ENCODE data around the gene ADH6.
"Not testable (repeated sequence)": the region's sequence is repeated elsewhere in the genome, so short reads cannot be mapped to it uniquely, and the experiment has no call there.

ADH6 gene

GRCh38 chr4:99219072-99219471 lies at the start of gene ADH6:
Gene ADH6 (minus strand): TSS chr4:99219246. CDS start chr4:99219152, 94 bp downstream.
- DNase-seq = no peak

GRCh38 chr4:99264927-99265326 lies 45.9 kb upstream of the ADH6 start:
- no peak for DNase-seq

GRCh38 chr4:99252746-99253145 lies 33.7 kb upstream of the ADH6 start:
- no peak for DNase-seq

DNA sequence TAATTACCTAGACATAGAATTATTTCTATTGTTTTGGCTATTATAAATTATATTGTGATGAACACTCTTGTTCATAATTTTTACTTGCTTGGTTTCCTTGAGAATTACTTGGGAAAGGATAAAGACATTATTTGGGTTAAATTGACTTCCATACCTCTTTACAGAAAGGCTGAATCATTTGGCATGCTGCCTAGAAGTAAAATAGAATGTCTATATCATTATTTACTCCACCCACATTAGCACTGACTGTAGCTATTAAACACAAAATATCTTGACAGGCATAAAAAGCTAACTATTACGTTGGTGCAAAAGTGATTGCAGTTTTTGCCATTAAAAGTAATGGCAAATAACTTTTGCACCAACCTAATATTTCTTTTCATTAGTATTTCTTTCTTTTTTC lies 29.7 kb upstream of the ADH6 start:
- no peak for DNase-seq

DNA sequence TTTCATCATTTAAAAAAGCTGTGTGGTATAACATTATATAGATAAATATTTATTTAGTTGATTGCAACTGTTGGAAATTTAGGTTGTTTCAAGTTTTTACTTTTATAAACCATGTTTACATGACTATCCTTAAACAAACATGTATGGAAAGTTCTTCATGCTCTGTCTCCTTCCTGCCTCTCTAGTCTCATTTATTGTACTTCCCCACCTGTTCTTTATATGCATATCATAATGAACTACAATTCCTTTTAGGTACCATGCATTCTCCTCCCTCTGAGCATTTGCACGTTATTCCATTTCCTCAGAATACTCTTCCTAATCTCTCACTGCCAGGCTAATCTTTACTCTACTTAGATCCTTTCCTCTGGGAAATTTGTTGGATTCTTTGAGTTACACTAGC lies 16.9 kb upstream of the ADH6 start:
- DNase-seq = no peak

GRCh38 chr4:99234331-99235010 lies 15.4 kb upstream of the ADH6 start:
- no peak for DNase-seq

GRCh38 chr4:99233397-99233796 lies 14.4 kb upstream of the ADH6 start:
- DNase-seq = not testable (repeated sequence)

GRCh38 chr4:99228706-99229105 lies 9.7 kb upstream of the ADH6 start:
- not testable (repeated sequence) for DNase-seq

DNA sequence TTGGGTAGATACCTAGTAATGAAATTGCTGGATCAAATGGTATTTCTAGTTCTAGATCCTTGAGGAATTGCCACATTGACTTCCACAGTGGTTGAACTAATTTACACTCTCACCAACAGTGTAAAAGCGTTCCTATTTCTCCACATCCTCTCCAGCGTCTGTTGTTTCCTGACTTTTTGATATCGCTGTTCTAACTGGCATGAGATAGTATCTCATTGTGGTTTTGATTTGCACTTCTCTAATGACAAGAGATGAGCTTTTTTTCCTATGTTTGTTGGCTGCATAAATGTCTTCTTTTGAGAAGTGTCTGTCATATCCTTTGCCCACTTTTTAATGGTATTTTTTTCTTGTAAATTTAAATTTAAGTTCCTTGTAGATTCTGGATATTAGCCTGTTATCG lies 8.6 kb upstream of the ADH6 start:
- not testable (repeated sequence) for DNase-seq

GRCh38 chr4:99221980-99222379 lies 2.9 kb upstream of the ADH6 start:
- DNase-seq = no peak

DNA sequence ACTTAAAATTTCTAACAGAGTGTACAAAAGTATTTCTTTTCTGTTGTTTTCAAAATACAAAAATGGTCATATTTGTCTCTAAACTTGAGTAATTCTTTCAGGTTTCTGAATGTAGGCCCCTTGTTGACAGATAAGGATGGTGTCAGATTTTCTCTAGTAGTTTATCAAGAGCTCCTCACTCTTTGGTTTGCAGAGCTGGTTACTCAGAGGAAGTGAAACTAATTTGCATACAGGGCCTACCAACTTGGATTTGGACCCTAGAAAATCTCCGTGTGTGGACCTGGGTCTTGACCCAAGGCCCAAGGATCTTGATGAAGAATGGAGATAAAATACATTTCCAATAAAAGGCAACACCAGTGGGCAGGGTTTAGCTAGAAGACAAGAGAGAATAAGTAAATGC lies 433 bp upstream of the ADH6 start:
- DNase-seq = no peak

DNA sequence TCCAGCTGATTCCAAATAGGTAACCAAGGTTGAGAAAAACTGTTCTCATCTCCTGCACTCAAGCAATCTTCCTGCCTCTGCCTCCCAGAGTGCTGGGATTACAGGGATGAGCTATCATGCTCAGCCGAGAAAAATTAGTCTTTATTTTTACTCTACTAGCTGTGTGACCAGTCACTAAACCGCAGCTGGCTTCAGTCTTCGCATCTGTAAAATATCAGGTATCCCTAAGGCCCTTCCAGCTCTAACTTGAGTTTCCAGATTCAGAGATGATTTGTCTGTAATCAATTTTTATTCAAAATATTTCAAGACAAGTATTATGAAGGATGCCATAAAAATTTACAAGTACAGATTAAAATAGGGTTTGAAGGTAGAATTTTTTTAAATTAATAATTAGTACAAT lies 3.5 kb downstream of the ADH6 start:
- no peak for DNase-seq

GRCh38 chr4:99210789-99211188 lies 8.3 kb downstream of the ADH6 start:
- DNase-seq = no peak

- no peak for DNase-seq
Observed at GRCh38 chr4:99209671-99210070, 9.4 kb downstream of the ADH6 start.

- DNase-seq = no peak
Observed at GRCh38 chr4:99208719-99209075, 10.3 kb downstream of the ADH6 start.

- no peak for DNase-seq
Observed at GRCh38 chr4:99207911-99208718, 10.9 kb downstream of the ADH6 start.

DNA sequence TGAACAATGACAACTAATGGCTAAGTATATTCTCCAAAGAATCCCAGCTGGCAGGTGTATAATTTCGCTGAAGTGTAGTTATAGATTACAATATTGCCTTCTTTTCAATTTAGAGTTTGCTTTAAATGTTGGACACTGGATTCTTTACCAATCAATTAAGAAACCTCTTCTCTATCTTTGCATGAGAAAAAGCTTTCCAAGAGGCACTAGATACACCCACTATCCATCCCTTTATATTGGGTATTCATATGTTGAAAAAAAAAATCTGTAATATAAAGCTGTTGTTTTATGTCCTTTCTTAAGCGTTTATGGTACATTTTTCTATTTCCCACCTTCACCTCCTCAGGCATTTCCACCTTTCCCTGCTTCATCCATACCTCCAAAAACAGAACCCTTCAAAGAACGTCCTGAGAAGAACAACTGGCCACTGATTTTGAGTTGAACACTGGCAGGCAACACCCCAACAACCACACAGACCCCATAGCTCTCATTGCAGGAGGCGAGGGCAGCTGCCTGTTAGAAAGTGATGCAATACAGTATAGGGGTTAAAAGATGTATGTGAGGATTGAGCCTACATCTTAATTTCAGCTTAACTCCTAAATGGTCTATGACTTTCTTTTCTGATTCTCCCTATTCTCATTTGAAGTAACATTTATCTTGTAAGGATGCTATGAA lies 11.8 kb downstream of the ADH6 start:
- DNase-seq = no peak

DNA sequence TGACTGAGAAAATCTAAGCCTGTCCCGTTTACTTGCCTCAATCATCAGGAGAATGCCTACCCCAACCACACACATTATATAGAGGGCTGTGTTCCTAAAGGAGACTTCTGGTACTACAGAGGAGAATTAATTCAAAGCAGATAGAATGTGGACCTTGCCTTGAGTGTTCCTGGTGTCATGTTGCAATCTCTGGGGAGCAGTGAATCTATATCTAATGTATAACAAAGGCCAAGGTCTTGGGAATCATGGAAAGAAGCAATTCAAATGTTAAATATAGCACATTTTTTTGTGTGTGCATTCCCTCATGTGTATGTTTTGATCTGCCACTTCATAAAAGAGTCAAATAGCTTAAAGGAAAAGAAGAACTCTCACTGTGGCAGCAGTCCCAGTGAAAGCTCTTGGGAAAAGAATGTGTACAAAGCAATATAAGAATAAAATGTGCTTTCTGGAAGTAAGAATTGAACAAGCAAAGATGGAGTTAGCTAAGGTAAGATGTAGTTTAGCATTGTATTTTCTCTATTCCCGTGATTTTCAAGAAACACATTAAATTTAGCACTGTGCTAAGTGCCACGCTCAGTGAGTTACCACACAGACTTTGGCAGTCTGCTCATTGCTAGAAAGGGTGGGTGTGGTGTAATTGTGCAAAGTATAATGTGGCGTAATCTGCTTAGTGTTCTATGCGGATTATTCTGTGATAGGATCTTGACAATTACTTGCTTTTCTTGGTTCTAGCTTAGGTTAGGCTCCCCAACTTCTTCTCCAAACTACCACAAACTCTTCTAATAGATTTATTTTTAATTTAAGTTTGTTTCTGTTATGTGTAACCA lies 13.7 kb downstream of the ADH6 start:
- no peak for DNase-seq

GRCh38 chr4:99202536-99202935 lies 16.5 kb downstream of the ADH6 start:
- no peak for DNase-seq

DNA sequence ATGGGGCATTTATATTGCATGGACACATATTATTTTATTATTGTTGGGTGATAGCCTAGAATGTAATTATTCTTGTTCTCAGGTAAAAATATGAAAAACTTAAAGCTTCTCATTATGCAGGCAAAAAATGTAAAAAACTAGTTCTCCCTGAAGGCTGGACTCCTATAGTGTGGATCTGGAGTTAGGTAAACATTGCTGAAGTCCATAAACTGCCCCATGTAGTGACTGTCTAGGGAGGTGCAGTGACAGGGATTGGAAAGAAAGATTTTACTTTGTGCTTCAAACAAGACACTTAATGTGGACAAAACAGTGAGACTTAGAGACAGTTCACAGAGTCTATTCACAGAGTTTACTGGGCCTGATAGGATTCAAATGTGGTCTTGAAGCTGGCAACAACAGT lies 17.0 kb downstream of the ADH6 start:
- no peak for DNase-seq

- DNase-seq = no peak
Observed at GRCh38 chr4:99201690-99202089, 17.4 kb downstream of the ADH6 start.

DNA sequence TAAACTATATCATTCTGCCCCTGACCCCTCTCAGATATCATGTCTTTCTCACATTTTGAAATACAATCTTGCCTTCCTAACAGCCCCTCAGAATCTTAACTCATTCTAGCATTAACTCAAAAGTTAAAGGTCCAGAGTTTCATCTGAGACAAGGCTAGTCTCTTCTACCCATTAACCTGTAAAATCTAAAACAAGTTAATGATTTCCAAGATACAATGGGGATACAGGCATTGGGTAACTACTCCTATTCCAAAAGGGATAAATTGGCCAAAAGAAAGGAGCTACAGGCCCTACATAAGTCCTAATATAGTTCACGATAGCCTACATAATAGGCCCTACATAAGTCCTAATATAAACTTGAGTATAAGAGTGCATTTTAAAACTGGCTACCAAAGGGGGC lies 18.9 kb downstream of the ADH6 start:
- no peak for DNase-seq
